Colonic mucosa (tissue), 4 donors: Measurements from ENCODE around the gene MRPL10. TPM values are rescaled to one million over a fixed set of nuclear protein-coding genes. Genes with fewer than 3 reads are reported as not detected.

ENCODE experiments used
- DNase-seq: peaks from one replicate; pipeline ENCODE4 v3.0.0-alpha.2; 2020
- H3K27ac ChIP-seq: fragments of 200-600 bp; one replicate; pipeline ENCODE4 v1.8.0; 2021
- H3K27me3 ChIP-seq: fragments of 200-600 bp; one replicate; pipeline ENCODE4 v1.8.0; 2021
- H3K36me3 ChIP-seq: fragments of 200-600 bp; one replicate; pipeline ENCODE4 v1.8.0; 2021
- H3K4me1 ChIP-seq: fragments of 200-600 bp; one replicate; pipeline ENCODE4 v1.8.0; 2021; ENCODE audit warnings: mild to moderate bottlenecking
- H3K4me3 ChIP-seq: fragments of 200-600 bp; one replicate; pipeline ENCODE4 v1.8.0; 2021
- H3K9ac ChIP-seq, 2 donors: one replicate each; pipeline ENCODE4 v1.7.0; 2013; ENCODE audit warnings: control low read depth in 2 of 2, low read depth in 2 of 2, low read length in 2 of 2
- H3K9me3 ChIP-seq: fragments of 200-600 bp; one replicate; pipeline ENCODE4 v1.8.0; 2021
- CTCF ChIP-seq: fragments of 200-600 bp; IDR thresholded peaks from one replicate; pipeline ENCODE4 v1.8.0; 2022; ENCODE audit warnings: antibody characterized with exemption, mild to moderate bottlenecking
- intact Hi-C: fragments of 100-400 bp; cut with DNase I; formaldehyde crosslinking; loops from one replicate; pipeline ENCODE4 v1.14.1; 2022
- total RNA-seq, 2 donors: library from RNA; stranded (reverse); fragmentation: NEBNext Ultra II Directional in 1 of 2; extraction: Animal tissue kit (Norgen Biotek cat#: 25700) in 1 of 2; gene quantifications; one replicate each; pipeline ENCODE4 v1.2.1, GENCODE V29; 2021
- donor health status: healthy.
- donor health status: DM: no; HTN: no; CAD: no.
- donor health status: DM: no; HTN: no; CAD: no.

MRPL10 gene
- total RNA-seq, 2 donors from 2014 or later = 32.2 to 50.8 TPM

- Histone ChIP-seq H3K27me3 (peaks cover 17% of the 10 kb centered on the region), H3K9me3 (no peaks in the 10 kb centered on the region), H3K9ac (no peak overlapping the region), H3K36me3 (no peaks in the 10 kb centered on the region), H3K4me1 (no peaks in the 10 kb centered on the region), H3K4me3 (no peak overlapping the region), H3K27ac (no peak overlapping the region)
- DNase-seq = no peak
- intact Hi-C loops = no loop called here
- no peak for TF ChIP-seq CTCF
Measured at GRCh38 chr17:47856830-47857229, 25.5 kb upstream of the MRPL10 start.

- H3K9ac ChIP-seq = no peak overlapping the region
- no peak for DNase-seq
- intact Hi-C loops = no loop called here
- no peak overlapping the region for H3K4me3 ChIP-seq
- H3K27me3 ChIP-seq = peaks cover 24% of the 10 kb centered on the region
- TF ChIP-seq CTCF = no peak
- no peaks in the 10 kb centered on the region for H3K4me1 ChIP-seq
- H3K27ac ChIP-seq = no peak overlapping the region
- H3K36me3 ChIP-seq = no peaks in the 10 kb centered on the region
- H3K9me3 ChIP-seq = no peaks in the 10 kb centered on the region
Measured at GRCh38 chr17:47855737-47856136, 24.4 kb upstream of the MRPL10 start.

DNA sequence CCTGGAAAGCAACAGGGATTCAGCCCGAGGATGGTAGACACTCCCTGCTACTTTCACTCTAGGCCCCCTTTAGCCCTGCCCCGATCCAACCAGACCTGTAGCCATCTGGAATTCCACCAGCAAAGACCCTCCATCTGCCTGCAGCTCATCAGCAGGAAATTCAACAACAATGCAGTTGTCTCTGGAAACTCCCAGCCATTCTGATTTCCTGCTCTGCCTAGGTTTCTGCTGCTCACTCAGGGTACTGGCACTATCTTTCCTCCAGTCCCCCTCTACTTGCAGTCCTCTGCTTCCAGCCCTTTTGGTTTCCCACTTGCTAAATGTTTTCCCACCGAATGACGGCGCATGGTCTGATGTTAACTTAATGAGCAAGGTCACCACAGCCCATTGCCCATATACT lies 22.3 kb upstream of the MRPL10 start:
- Histone ChIP-seq H3K9ac (no peak overlapping the region), H3K36me3 (no peaks in the 10 kb centered on the region)
- intact Hi-C loops = no loop called here

DNA sequence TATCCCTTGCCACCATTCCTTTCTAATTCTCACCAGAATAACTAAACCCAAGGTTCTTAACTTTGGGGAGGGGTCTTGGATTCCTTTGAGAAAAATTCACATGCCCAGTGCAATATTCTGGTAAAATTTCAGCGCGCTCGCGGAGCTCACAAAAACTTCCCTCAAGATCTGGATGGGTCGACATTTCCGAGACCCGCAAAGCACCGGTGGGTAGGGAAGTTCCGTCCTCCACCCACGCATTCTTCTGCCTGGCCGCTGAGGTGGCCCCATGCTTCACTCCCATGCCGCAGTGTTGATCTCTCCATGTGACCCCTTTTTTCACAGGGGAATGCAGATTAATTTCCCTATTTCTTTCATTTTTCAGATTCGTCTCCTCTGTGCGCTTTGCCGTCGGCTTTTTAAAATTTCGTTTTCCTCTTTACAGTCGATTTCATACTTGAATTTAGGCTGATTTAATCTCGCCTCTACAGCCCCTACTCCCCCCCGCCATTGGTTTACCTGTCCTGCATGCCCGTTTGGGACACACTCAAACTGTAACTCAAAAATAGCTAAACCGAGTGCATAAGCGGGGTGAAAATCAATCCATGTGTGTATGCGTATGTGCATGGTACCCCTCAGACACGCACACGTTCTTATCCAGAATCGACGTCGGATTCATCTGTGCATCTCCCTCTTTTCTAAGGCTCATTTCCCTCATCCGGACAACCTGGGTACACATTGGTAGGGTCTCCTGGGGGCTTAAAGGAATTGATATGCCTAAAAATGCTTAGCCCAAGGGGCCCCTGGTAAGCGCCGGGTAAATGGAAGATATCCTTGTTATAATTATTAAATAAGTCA lies 21.0 kb upstream of the MRPL10 start:
- Histone ChIP-seq H3K9me3 (no peaks in the 10 kb centered on the region), H3K4me1 (no peaks in the 10 kb centered on the region), H3K9ac (no peak overlapping the region), H3K36me3 (no peaks in the 10 kb centered on the region), H3K27ac (no peak overlapping the region), H3K4me3 (no peak overlapping the region), H3K27me3 (peaks cover 39% of the 10 kb centered on the region)
- TF ChIP-seq CTCF = no peak
- DNase-seq = no peak
- intact Hi-C loops = no loop called here

More for the DNA sequence above, 22.3 kb upstream of the MRPL10 start:
- no peak for DNase-seq
- no peak for TF ChIP-seq CTCF
- Histone ChIP-seq H3K4me3 (no peak overlapping the region), H3K4me1 (no peaks in the 10 kb centered on the region), H3K27me3 (peaks cover 27% of the 10 kb centered on the region), H3K9me3 (no peaks in the 10 kb centered on the region), H3K27ac (no peak overlapping the region)

DNA sequence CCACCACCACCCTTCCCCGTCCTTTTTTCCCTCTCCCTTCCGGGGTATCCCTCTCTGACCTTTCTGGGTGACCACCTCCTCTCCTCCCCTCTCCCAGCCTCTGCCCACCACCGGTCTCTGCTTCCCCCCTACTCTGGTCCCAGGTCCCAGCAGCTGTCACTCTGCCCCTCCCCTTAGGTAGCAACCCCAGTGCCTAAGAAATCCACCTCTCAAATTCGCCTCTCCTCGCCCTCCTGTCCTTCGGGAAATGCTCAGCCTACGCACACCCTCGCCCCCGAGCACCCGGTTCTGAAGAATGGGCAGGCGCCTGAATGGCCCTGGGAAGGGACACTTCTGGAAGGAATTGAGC lies 20.4 kb upstream of the MRPL10 start:
- intact Hi-C loops = no loop called here

More for the DNA sequence above, 20.4 kb upstream of the MRPL10 start:
- H3K4me3 ChIP-seq = no peak overlapping the region
- no peaks in the 10 kb centered on the region for H3K9me3 ChIP-seq
- no peaks in the 10 kb centered on the region for H3K4me1 ChIP-seq
- no peak overlapping the region for H3K27ac ChIP-seq
- no peak overlapping the region for H3K9ac ChIP-seq
- DNase-seq = no peak
- no peaks in the 10 kb centered on the region for H3K36me3 ChIP-seq
- no peak for TF ChIP-seq CTCF
- H3K27me3 ChIP-seq = peaks cover 44% of the 10 kb centered on the region
